ENCODE data around the gene NACC1. TPM values are rescaled to one million over a fixed set of nuclear protein-coding genes. Genes with fewer than 3 reads are reported as not detected.

NACC1 gene
- total and polyA plus RNA-seq, 2 experiments from 2014 or later, result 12.4 to 260 TPM

DNA sequence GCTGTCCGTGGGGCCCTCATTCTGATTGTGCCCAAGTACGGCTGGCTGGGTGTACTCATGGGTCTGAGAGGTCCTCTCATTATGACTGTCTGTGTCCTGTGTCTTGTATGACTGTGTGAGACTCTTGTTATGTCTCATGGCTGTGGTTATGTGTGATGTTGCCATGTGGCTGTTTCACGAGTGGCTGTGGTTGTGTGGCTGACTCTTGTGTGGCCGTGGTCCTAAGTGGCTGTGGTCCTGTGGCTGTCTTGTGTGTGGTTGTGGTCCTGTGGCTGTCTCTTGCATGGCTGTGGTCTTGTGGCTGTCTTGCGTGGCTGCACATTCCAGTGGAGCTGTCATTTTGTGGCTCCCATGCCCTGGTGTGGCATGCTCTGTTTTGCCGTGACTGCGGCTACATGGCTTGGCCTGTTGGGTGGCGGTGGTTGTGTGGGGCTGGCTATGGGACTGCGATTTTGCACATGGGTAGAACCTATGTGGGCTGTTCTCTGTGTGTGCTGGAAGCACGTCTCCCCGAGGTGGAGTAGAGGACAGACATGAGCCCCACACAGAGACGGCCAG, 18.0 kb upstream of the NACC1 start (continued):
- TF ChIP-seq, protein P1, sequence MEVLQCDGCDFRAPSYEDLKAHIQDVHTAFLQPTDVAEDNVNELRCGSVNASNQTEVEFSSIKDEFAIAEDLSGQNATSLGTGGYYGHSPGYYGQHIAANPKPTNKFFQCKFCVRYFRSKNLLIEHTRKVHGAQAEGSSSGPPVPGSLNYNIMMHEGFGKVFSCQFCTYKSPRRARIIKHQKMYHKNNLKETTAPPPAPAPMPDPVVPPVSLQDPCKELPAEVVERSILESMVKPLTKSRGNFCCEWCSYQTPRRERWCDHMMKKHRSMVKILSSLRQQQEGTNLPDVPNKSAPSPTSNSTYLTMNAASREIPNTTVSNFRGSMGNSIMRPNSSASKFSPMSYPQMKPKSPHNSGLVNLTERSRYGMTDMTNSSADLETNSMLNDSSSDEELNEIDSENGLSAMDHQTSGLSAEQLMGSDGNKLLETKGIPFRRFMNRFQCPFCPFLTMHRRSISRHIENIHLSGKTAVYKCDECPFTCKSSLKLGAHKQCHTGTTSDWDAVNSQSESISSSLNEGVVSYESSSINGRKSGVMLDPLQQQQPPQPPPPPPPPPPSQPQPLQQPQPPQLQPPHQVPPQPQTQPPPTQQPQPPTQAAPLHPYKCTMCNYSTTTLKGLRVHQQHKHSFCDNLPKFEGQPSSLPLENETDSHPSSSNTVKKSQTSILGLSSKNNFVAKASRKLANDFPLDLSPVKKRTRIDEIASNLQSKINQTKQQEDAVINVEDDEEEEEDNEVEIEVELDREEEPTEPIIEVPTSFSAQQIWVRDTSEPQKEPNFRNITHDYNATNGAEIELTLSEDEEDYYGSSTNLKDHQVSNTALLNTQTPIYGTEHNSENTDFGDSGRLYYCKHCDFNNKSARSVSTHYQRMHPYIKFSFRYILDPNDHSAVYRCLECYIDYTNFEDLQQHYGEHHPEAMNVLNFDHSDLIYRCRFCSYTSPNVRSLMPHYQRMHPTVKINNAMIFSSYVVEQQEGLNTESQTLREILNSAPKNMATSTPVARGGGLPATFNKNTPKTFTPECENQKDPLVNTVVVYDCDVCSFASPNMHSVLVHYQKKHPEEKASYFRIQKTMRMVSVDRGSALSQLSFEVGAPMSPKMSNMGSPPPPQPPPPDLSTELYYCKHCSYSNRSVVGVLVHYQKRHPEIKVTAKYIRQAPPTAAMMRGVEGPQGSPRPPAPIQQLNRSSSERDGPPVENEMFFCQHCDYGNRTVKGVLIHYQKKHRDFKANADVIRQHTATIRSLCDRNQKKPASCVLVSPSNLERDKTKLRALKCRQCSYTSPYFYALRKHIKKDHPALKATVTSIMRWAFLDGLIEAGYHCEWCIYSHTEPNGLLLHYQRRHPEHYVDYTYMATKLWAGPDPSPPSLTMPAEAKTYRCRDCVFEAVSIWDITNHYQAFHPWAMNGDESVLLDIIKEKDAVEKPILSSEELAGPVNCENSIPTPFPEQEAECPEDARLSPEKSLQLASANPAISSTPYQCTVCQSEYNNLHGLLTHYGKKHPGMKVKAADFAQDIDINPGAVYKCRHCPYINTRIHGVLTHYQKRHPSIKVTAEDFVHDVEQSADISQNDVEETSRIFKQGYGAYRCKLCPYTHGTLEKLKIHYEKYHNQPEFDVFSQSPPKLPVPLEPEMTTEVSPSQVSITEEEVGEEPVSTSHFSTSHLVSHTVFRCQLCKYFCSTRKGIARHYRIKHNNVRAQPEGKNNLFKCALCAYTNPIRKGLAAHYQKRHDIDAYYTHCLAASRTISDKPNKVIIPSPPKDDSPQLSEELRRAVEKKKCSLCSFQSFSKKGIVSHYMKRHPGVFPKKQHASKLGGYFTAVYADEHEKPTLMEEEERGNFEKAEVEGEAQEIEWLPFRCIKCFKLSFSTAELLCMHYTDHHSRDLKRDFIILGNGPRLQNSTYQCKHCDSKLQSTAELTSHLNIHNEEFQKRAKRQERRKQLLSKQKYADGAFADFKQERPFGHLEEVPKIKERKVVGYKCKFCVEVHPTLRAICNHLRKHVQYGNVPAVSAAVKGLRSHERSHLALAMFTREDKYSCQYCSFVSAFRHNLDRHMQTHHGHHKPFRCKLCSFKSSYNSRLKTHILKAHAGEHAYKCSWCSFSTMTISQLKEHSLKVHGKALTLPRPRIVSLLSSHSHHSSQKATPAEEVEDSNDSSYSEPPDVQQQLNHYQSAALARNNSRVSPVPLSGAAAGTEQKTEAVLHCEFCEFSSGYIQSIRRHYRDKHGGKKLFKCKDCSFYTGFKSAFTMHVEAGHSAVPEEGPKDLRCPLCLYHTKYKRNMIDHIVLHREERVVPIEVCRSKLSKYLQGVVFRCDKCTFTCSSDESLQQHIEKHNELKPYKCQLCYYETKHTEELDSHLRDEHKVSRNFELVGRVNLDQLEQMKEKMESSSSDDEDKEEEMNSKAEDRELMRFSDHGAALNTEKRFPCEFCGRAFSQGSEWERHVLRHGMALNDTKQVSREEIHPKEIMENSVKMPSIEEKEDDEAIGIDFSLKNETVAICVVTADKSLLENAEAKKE (CRISPR knock-in tag; IDR thresholded peaks at IDR 0.05), result no peak
- TF ChIP-seq, protein P2, sequence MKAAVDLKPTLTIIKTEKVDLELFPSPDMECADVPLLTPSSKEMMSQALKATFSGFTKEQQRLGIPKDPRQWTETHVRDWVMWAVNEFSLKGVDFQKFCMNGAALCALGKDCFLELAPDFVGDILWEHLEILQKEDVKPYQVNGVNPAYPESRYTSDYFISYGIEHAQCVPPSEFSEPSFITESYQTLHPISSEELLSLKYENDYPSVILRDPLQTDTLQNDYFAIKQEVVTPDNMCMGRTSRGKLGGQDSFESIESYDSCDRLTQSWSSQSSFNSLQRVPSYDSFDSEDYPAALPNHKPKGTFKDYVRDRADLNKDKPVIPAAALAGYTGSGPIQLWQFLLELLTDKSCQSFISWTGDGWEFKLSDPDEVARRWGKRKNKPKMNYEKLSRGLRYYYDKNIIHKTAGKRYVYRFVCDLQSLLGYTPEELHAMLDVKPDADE (IDR thresholded peaks at IDR 0.05), result no peak
- TF ChIP-seq, protein P3, sequence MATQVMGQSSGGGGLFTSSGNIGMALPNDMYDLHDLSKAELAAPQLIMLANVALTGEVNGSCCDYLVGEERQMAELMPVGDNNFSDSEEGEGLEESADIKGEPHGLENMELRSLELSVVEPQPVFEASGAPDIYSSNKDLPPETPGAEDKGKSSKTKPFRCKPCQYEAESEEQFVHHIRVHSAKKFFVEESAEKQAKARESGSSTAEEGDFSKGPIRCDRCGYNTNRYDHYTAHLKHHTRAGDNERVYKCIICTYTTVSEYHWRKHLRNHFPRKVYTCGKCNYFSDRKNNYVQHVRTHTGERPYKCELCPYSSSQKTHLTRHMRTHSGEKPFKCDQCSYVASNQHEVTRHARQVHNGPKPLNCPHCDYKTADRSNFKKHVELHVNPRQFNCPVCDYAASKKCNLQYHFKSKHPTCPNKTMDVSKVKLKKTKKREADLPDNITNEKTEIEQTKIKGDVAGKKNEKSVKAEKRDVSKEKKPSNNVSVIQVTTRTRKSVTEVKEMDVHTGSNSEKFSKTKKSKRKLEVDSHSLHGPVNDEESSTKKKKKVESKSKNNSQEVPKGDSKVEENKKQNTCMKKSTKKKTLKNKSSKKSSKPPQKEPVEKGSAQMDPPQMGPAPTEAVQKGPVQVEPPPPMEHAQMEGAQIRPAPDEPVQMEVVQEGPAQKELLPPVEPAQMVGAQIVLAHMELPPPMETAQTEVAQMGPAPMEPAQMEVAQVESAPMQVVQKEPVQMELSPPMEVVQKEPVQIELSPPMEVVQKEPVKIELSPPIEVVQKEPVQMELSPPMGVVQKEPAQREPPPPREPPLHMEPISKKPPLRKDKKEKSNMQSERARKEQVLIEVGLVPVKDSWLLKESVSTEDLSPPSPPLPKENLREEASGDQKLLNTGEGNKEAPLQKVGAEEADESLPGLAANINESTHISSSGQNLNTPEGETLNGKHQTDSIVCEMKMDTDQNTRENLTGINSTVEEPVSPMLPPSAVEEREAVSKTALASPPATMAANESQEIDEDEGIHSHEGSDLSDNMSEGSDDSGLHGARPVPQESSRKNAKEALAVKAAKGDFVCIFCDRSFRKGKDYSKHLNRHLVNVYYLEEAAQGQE (IDR thresholded peaks at IDR 0.05; ENCODE audit: unreplicated experiment), result no peak
- TF ChIP-seq ZNF114 (CRISPR knock-in tag; IDR thresholded peaks at IDR 0.05), result no peak
- no peak for TF ChIP-seq NANOG (IDR thresholded peaks at IDR 0.05; ENCODE audit: borderline replicate concordance)
- TF ChIP-seq CREB1 (CRISPR knock-in tag; IDR thresholded peaks at IDR 0.05; ENCODE audit: low read depth), result no peak
- TF ChIP-seq STAT1 (IDR thresholded peaks at IDR 0.05; ENCODE audit: unreplicated experiment), result no peak
- no peak for TF ChIP-seq EZH2 (IDR thresholded peaks at IDR 0.05; ENCODE audit: low read depth, unreplicated experiment)

Data from GM23338 (cell line).